GM18526 (cell line): ENCODE results near the gene C11orf71.

Experiments used
- POLR2A ChIP-seq: IDR thresholded peaks from 3 replicates; pipeline ENCODE4 v1.6.1; 2011; ENCODE audit not compliant: insufficient read length; ENCODE audit errors: extremely low read depth

The C11orf71 gene

GRCh38 chr11:114382509-114382908 lies 17.8 kb downstream of the C11orf71 start:
- TF ChIP-seq POLR2A = no peak

GRCh38 chr11:114379394-114380069 lies 20.8 kb downstream of the C11orf71 start:
- TF ChIP-seq POLR2A = no peak

GRCh38 chr11:114377612-114378267 lies 22.6 kb downstream of the C11orf71 start:
- TF ChIP-seq POLR2A = no peak

- no peak for TF ChIP-seq POLR2A
Measured at GRCh38 chr11:114375052-114375451, 25.3 kb downstream of the C11orf71 start.

DNA sequence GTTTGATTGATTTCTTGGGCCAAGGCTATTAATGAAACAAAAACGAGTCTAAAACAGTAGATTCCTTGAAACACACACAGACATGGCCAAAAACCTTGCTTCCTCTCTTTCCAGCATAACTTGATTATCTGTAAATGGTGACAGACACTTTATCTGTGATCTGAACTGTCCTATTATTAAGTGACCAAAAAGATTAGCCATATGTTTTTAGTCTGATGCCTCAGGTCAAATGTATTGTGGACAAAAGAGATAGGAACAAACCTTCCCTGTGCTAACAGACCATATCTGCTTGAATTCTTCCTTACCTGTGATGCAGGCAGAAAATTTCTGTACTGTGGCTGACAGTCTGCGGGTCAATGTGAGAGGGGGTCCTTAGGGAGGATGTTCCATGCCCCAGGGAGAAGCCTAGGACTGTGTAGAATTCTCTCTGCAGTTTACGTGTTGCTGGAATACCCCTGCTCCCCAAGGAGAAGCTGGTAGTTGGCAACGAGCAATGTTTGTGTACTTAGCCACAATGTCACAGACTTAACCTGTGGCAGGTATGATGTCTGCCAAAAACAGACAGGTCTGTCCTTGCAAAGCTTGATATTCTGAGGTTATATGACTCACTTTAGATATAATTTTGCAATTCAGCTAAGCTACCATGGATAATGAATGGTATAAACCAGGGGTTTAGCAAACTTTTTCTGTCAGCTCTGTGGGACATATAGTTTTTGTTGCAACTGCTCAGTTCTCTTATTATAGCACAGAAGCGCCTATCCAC lies 31.2 kb downstream of the C11orf71 start:
- TF ChIP-seq POLR2A = no peak

GRCh38 chr11:114367244-114367957 lies 32.9 kb downstream of the C11orf71 start:
- no peak for TF ChIP-seq POLR2A

- TF ChIP-seq POLR2A = no peak
Measured at GRCh38 chr11:114366331-114367243, 33.7 kb downstream of the C11orf71 start.

GRCh38 chr11:114362958-114363357 lies 37.4 kb downstream of the C11orf71 start:
- TF ChIP-seq POLR2A = no peak

DNA sequence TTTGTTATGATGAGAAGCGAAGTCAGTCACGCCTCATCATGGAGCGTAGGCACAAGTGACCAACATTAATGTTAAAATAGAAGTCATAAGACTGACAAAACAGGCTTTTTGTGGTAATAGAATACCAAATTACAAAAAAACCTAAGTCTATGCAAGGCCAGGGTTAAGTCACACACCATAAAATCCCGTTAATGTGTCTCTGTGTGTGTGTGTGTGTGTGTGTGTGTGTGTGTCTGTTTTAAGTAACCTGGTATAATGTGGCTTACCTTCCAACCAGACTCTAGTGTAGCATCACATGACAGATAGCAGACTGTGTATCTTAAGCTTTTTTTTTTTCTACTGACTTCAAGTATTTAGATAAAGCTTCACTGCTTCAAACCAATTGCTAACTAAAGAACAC lies 38.0 kb downstream of the C11orf71 start:
- no peak for TF ChIP-seq POLR2A

DNA sequence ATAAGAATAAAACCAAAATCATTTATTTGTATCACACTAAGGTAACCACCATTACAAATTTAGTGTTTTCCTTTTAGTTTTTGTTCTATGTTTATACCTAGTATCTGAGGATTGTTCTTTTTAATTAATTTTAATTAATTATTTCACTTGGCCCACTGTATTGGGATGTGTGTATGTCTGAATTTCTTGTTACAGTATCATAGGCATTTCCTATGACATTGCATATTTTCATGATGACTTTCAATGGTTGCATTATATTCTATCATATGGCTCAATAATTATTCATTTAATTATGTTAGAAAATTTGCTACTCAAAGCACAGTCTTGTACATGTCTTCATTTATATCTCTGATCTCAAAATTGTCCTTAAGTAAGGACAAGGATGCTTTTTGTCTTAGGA lies 41.0 kb downstream of the C11orf71 start:
- no peak for TF ChIP-seq POLR2A

DNA sequence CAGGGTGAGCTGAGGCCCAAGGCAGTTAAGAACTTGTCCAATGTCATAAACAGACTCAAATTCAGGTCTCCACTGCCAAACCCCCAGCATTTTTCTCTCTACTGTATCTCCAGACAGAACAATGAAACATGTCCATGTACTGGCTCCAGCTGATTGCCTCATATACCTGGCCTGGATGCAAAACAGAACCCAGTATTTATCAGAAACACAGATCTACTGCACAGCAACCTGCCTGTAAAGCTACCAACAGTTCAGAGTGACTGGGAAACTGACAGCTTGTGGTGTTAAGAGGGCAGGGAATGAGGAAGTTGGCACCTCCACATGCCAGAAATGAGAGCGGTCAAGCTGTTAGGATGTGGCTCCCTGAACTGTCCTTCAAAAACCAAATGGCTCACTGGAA lies 41.6 kb downstream of the C11orf71 start:
- no peak for TF ChIP-seq POLR2A

DNA sequence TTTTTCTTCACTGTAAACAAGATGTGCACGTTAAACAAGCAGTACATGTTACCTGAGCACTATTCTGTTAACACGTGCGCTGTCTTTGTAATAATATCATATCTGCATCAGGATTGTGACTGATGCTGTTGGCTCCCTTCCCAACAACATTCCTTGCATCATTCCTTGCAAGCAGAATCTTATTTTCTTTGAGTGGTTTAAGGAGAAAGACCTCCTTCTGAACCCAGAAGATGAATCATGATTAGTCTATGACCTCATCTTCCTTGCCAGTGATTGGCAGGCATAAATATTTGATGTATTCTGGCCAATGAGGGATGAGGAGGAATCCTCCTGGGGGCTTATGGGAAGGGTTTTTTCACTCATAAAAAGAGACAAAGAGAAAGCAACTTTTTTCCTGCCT lies 46.2 kb downstream of the C11orf71 start:
- TF ChIP-seq POLR2A = no peak

DNA sequence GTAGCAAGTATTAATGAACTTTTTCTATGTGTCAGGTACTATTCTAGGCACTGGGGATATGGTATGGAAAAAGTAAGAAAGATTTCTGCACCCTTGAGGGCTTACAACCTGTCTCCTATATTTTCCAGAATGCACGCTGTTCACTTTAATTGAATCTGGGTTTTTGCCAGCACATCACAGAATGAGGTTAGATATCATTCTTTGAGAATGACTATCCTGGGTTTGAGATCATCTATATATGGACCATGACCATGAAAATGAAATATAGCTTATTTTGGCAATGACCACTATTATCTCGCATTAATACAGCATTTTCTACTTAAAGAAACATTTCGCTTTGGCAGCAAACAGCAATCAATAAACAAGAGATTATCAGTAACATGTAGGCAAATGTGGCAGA lies 46.9 kb downstream of the C11orf71 start:
- no peak for TF ChIP-seq POLR2A

DNA sequence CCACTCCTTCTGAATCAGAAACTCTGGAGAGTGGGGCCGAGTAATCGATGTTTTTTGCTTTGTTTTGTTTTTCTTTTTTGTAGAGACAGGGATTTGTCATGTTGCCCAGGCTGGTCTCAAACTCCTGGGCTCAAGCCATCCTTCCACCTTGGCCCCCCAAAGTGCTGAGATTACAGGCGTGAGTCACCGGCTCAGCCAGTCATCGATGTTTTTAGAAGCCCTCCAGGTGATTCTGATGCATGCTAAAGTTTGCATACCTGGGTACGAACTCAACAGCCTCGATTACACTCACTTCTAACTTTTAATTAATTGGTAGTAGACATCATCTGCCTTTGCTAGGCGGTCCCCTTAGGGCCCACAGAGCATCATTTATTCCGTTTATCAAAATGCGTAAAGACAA lies 50.3 kb downstream of the C11orf71 start:
- TF ChIP-seq POLR2A = no peak
